GM19452 (cell line): ENCODE results near the gene SARDH.

Experiments
- ATAC-seq: cut with Tn5 transposase; IDR thresholded peaks from one replicate; pipeline ENCODE4 v1.9.1; 2021; ENCODE audit not compliant: unreplicated experiment

SARDH gene

DNA sequence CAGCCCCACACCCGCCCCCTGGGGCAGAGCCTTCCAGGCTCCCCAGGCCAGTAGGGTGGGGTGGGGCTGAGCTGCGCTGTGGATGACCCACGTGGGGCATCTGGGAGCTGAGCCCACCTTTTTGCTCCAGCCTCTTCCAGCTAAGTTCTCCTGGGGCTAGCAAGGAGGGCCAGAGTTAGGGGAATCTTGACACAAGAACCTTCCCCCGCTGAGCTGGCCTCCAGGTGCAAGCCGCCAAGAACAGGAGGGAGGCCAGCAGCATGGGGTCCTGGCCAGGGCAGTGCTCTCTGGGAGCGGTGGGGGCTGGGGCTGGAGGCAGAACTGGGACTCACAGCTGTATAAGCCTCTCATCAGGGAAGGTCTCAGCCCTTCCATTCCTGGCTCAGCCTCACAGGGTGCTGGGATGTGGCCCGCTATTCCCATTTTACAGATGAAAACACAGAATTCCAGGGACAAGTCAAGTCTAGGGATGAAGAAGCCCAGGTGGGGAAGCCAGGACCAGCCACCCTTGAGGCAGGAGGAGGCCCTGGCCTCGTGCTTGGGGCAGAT, 21.5 kb downstream of the SARDH start:
- ATAC-seq, result no peak

DNA sequence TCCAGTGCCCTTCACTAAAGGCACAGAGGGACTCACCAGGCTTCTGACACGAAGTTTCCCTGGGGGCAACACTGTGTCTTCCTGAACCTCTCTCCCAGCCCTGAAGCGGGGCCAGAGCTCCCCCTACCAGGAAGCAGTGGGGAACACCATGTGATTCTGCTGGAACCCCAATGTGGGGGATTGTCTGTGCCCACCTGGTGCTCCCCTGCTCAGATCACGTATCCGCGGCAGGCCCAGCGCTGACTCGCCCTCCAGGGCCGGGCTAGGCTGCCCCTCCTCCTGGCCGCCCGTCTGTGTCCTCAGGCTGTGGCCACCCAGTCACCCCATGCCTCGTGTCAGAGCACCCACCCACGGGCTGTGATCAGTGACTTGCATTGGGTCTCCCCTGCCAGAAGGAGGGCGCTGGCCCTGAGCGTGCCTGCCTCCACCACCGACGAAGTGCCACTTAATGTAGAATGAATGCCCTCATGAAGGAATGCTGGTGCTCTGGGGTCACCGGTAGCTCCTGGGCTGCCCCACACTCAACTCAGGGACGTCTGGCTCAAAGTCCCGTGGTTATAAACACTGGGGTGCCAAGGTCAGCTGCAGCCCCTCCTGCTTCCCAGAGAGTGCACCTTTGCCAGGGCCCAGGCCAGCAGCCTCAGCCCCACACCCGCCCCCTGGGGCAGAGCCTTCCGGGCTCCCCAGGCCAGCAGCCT, 22.1 kb downstream of the SARDH start:
- no peak for ATAC-seq

DNA sequence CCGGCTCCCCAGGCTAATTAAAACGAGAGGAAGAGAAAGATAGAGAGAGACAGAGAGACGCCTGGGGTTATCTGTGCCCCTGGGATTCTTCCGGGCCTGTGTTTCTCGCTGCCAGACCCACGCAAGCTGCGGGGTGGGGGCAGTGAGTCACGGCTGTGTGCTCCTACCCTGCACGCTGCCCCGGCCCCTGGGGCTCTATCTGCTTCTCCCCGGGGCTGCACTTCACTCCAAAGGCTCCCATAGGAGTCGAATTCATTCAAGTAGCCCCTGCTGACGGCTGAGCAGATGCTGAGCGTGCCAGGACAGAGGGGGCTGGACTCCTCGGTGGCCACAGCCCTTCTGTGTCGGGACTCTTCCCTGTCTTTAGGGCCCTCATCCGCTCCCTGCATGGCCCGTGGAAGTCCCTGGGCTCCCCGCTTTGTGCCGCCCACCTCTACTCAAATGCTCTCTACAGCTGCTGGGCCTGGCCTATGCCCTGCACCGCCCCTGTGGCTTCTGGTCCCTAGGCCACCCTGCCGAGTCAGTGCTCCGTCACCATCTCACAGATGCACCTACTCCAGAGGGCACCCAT, 22.8 kb downstream of the SARDH start:
- ATAC-seq, result no peak

DNA sequence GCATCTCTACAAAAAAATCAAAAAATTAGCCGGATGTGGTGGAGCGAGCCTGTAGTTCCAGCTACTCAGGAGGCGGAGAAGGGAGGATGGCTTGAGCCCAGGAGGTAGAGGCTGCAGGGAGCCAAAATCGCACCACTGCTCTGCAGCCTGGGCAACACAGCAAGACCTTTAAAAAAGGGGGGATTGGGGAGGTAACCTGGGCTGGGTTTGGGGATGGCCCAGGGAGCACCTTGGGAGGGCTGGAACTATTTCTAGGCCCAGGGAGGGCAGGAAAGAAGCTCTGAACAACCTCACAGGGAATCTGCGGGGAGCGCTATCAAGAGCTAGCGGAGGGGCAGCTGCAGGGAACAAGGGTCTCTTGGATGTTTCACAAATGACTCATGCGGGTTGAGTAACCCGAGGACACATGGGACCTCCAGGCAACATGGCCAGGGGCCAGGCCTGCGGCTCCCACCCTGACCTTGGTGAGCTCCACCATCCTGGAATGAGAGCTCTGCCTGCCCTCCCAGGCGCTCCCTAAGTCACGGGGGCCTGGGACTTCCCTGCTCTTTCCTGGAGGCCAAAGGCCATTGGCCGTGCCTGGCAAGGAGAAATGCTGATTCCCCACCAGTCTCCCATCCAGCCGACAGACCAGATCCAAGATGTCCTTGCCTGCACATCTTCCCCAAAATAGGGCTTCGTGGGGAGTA, 23.4 kb downstream of the SARDH start:
- no peak for ATAC-seq

DNA sequence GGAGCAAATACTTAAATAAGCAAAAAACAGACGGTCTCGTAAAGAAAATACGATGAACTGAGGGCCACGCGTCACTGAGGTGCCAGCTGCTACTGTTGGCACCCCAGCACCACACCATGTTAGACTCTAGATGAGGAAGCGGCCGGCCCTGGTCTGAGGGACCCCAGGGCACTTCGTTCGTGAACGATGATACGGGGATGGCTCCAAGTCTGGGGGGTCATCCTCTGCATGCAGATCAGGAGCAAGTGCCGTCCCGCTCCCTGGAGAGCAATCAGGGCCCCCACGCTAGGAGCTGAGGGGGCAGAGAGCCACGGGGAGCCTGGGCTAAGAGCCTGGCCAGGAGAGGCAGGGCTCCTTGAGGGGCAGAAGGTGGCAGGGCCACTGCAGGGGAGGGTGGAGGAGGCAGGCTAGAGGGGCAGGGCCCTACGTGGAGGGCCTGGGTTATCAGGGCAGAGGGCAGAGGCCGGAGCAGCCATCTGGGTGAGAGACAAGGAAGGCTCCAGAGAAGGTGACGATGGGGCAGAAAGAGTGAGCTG, 24.1 kb downstream of the SARDH start:
- no peak for ATAC-seq

DNA sequence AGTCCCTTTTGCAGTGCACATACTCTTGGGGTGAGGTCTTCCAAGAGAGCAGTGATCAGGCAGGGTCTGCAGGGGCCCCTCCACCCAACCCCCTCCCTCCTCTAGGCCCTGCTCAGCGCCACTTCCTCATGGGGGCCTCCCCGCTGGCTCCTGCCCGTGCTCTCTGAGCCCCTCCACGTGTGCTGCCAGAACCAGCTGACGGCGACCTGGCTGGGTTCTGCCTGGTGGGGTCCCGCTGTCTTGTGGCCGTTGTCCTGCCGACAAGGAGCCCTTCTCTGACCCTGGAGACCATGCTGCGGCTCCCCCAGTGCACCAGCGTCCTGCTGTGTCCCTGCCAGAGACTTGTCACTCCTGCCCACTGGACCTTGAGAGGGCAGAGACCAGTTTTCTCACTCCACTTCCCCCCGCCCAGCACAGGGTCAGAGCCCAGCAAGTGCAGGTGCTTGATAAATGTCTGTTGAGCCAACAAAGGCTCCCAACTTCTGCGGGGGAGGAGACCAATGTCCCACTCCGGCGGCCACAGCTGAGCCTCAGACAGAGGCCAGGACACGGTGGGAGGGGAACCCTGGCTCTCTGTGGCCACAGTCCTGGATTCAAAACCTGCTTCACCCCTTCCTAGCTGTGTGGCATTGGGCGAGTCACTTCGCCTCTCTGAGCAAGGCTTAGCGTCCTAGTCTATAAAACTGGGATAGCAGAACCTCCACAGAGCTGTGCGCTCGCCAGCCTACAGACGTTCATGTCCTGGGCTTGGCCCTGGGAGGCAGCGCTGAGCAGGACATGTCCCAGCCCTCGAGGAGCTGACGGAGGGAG, 24.8 kb downstream of the SARDH start:
- ATAC-seq, result no peak

DNA sequence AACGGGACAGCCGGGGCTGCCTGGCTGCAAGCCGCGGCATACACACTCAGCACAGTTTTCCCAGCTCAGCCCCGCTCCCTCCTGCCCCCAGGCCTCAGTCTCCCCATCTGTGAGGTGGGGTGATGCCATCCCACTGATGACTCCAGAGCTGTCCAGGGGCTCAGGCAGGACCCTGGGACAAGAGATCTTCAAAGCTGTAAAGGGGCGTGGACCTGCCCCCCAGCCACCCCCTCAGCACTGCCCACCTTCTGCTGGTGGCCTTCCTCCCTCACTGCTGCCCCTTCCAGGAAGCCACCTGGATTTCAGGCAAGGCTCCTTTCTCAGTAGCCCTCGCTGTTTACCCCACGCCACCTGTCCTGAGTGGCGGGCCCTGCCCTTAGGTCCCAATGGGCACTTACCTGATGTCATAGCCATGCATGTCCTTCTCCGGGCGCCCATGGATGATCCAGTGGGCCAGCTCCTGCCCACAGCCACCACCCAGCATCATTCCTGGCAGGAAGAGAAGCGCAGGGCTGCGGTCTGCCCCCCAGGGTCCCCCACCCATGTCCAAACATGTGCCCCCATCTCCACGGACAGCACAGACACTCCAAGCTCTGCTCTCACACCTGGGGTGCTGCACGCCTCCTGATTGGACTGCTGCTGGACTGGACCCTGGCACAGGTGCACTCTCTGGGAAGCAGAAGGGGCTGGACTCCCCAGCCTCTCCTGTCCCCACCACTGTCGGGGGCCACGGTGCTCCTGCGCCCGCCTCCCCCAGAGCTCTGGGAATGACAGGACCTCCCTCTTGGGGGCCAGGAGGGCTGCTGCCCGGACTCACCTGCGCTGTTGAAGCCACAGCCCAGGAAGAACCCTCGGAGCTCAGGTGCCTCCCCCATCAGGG, 25.7 kb downstream of the SARDH start:
- no peak for ATAC-seq

DNA sequence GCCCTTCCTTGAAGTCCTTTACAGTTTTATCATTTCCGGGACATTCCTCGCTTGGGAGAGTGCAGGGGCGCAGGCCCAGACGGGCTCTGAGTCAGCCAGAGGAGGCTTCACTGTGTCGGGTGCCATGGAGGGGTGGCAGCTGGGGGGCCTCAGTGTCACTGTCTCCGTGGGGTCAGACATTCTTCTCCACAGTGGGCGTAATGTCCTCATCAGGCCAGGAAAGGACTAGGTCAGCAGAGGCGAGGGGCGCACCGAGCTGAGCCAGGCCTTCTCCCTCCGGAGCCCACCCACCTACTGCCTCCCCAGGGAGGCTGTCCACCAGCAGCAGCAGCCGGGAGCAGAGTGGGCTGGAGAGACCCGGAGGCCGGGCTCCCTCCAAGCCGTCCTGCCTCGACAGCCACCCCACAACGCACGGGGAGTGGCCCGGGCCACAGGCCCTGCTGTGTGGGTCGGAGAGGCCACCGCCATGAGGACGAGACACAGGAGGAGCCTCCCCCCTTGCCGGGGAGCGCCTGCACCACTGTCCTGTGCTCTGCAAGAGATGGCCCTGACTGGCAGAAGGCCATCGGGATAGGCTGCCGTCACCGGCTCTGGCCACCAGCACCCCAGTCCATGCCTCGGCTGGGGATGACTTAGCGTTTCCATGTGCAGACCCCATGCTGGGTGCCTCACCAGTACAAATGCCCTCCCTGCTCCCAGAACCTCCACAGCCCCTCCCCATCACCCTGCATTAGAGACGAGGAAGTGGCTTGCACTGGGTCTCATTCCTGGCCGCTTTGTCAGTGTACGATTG, 26.5 kb downstream of the SARDH start:
- no peak for ATAC-seq

DNA sequence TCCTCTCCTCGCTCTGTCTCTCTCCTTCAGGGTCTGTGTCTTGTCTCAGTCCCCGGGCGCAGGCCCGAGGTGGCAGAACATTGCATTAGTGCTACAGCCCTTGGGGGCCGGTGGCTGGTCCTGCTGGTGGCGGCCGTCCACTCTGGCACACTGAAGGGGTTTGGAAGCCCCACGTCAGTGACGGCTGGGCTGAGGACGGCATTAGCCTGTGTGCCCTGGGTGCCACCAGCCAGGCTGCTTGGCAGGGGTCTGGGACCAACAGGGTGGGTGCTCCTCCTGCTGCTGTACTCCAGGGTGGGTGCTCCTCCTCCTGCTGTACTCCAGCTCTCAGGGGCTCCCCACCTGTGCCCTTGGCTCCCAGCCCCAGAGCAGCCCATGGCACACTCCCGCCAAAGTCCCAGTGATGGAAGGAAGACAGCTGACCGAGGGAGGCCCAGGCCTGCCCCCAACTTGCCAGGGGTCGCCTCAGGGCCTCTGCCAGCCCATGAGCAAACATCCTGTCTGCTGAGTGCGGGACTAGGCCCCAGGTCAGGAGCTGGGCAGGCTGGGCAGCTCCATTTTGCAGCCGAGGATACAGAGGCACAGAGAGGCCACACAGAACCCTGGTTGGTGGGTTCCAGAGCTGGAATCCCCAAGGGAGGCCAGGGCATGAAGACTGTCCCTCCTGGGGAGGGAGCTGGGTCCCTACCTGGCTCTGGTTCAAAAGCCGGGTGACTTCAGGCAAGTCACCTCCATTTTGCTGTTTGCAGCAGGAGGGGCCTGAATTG, 27.3 kb downstream of the SARDH start:
- no peak for ATAC-seq

DNA sequence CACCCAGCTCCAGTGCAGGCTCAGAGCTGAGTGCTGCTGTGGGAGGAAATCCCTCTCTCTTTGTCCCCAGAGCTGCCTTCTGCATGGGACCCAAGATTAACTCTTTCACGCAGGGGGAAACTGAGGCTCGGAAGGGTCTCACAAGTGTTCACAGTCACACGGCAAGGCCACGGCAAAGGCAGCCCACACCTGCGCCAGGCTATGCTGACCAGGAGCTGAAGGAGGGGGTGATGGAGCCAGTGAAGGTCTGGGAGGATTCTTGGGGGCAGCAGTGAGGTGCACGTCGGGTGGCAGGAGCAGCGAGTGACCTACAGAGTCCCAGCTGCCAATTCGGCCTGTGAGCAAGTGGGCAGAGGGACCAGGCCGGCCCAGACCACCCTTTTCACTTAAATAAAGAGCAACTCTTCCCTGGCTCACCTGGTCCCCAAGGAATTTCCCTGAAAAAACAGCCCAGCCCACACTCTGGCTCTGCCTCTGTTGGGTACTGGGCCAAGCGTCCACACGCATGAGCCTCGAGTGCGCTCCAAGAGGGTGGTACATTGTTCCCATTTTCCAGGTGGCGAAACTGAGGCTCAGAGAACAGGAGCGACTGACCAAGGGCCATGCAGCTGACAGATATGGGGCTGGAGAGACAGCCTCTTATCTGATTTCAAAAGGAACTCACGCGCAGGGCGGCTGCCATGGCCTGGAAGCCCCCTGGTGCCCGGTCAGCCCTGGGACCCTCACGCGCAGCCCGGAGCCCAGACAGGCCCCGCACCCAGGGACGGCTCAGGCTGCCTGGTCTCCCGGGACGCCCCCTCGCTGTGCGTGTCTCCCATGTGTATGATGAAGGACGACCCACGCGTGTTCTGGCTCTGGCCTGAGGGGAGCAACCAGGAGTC, 28.2 kb downstream of the SARDH start:
- no peak for ATAC-seq

DNA sequence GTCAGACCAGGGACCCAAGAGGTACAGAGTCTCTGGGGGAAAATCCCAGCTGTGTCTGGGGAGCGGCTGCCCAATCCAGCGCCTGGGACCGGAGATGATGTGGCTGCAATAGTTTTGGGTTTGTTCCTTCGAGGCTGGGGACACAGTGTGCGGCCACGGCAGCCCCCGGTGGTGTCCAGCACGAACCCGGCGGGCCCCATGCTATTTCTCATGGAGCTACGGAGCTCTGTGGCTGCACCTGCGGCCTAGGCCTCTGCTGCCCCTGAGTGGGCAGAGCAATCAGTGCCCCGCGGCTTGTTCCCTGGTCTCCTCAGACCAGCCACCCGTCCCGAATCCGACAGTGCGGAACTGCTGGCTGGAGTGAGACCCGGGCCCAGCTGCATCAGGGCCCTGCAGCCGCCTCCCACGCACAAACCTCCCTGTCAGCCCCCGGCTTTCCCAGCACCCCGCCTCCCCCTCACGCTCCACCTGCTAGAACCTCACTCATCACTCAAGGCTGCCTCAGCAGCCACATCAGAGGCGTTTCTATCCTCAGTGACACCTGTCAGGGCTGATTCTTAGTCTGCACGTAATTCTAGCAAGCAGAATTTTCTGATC, 29.0 kb downstream of the SARDH start:
- no peak for ATAC-seq

DNA sequence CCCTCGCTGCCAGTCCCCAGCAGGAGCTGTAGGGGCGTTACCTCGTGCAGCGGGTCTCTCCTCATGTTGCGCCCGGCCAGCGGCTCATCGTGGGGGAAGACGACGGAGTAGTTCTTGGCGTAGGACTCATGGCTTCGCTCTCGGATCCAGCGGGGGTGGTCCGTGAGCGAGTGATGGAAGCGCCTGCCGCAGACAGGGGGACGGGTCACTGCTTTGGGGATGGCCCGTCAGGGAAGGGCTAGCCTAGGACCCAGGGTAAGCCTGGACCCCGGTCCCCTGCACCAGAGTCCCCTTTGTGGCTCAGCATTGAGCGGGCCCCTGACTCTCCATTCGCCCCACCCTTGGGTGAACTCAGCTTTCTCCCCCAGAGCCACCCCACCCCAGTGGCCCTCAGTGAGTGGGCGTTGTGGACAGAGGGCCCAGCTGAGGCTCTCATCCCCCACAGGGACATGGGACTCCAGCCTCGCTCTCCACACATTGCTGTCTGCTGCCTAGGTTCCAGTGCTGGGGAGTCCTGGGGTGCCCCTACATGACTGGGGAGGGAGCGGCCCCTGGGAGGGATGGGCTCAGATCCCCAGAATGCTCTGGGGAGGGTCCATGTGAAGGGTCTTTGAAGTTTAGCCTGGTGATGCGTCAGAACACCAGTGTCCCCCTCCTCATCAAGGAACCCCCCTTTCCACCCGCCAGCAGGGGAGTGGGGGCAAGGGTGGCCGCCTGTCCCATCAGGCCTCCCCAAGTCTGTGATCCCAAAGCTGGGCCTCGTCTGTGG, 29.7 kb downstream of the SARDH start:
- no peak for ATAC-seq

DNA sequence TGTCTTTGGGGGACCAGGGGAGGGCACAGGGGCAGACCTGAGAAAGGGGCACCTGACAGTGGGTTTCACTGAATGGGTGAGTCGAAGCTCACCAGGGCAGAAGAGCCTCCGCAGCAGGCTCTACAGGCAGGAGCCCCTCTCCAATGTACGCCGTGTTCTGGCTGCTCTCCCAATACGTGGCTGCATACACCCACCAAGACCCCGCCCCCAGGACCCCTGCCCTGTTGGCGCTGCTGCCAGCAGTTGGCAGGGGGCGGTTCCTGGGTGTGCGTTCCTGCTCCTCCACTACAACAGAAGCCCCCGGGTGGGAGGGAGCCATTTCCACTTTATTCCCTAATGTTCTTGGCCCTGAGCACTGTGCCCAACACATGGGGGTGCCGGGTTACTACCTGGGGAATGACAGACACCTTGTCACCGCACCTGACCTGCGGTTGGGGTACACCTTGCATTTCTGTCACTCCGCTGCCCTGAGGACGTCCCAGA, 30.3 kb downstream of the SARDH start:
- ATAC-seq, result no peak

DNA sequence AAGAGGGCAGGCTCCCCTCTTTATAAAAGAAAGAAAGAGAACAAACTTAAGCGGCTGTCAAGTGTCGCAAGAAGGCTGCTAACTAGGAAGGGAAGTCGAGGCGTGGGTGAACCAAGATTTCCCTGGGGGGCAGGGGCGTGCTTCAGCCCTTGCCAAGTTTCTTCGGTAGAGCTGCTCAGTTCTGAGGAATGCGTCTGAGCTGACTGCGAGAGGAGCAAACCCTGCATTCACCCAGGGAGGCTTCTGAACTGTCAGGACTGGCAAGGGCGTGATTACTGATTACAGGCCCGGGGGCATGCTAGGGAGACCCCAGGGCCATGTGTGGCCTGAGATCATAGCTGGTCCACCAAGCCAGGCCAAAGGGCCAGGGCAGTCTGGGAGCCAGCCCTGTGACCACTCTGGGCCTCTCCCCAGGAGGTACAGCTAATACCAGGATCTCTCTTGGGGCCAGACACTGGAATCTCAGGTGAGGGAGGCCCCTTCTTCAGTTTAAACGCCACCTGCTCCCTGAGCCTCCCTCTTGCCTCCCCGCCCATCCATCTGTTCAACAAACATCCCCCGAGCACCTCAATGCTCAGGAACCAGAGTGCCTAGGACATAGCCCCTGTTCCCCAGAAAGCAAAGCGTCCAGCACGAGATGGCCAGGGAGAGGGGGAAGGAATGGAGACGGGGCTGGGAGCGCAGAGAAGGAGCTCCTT, 30.9 kb downstream of the SARDH start:
- no peak for ATAC-seq

DNA sequence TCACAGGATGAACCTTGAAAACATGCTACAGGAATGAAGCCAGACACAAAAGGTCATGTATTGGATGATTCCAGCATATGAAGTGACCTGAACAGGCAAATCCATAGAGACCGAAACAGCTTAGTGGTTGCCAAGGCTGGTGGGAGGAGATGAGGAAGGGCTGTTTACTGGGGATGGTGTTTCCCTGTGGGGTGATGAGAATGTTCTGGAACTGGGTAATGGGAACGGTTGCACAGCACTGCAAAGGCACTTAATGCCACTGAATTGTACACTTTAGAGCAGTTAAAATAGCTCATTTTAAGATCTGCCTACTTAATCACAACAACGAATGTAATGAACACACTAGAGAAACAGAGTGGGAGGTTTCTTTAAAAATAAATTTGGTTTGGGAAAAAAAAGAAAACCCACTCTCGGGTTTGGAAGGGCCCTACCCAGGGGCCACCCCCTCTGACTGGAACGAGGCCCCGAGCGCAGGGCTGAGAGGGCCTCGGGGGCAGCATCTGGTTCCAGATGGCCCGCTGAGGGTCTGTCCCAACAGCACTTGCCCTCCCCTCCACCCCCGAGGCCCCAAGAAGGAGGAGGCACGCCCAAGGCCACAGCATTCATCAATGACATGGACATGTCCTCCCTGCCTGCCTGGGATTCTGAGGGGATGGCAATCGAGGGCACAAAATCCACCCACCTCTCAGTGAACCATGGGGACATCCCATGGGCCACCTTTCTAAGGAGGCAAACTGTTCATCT, 31.7 kb downstream of the SARDH start:
- no peak for ATAC-seq
